ENCODE measurements around the gene CCZ1. TPM values are rescaled to one million over a fixed set of nuclear protein-coding genes. Genes with fewer than 3 reads are reported as not detected.
"Not testable (repeated sequence)": the region's sequence is repeated elsewhere in the genome, so short reads cannot be mapped to it uniquely, and the experiment has no call there.

The CCZ1 gene
- total RNA-seq, 2 experiments from 2014 or later = 87.2 to 95.6 TPM

DNA sequence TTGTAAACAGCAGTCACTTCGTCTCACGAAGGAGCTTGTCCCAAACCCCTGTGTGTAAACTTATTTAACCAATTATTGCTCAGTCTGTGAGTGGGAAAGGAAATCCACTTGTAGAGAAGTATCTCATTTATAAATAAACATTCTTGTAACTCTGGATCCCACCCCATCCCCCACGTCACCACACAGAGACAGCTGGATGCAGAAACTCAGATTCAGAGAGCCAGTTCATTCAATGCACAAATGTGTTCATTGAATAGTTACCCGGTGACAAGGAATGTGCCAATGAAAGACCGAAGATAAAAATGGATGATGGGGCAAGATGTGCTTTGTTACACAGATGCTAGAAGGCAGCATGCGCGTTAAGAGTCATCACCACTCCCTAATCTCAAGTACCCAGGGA lies 26.2 kb upstream of the CCZ1 start:
- Mint-ChIP-seq H3K9me3 (no peaks in the 10 kb centered on the region), H3K4me1 (ENCODE audit: low read depth) (no peaks in the 10 kb centered on the region), H3K4me3 (no peak overlapping the region), H3K27me3 (ENCODE audit: low read depth) (no peaks in the 10 kb centered on the region), H3K27ac (no peak overlapping the region), H3K36me3 (ENCODE audit: low read depth) (no peaks in the 10 kb centered on the region)
- intact Hi-C loops (cut with micrococcal nuclease) = no loop called here
- DNase-seq = no peak
- CTCF ChIA-PET = no interaction called here

DNA sequence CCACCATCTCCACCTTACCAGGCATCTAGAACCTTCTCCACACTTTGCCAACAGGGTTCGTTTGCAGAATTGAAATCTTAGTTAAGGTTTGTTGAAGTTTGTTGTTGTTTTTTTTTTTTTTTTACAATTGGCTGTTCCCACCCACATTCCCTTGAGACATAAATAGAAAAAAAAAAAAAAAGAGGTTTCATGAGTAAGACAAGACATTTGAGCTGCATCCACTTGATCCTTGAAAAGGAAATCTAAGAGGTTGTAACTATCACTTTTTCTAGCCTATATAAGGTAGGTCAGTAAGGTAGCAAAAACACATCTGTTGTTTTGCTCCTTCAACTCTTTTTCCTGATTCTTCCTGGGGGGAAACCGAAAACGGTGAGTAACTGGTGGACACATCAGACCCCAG lies 18.9 kb upstream of the CCZ1 start:
- H3K36me3 Mint-ChIP-seq (ENCODE audit: low read depth); H3K9me3 Mint-ChIP-seq; H3K4me3 Mint-ChIP-seq; H3K27ac Mint-ChIP-seq; H3K27me3 Mint-ChIP-seq (ENCODE audit: low read depth); DNase-seq; H3K4me1 Mint-ChIP-seq (ENCODE audit: low read depth); intact Hi-C loops (cut with micrococcal nuclease): not testable (repeated sequence)
- CTCF ChIA-PET = interaction anchor here (0.7 kb wide), 1 partner anchor 444 kb away, joined by 5 read pairs; no protein-coding TSS in a partner anchor

DNA sequence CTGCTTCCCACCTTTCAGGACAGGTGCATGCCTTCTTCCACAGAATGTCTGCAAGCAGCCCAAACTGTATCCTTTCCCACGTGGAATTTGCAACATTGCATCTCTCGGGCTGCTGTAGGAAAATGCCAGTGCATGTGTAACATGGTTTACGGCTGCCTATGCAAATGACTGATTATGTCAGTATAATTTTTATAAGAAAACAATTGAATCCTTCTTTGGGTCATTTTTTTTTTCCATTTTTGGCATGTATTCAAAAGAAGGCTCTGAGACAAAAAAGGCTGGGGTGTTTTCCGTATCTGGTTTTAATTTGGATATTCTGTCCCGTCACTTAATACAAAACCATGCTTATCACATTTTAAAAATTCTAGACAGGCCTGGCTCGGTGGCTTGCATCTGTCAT lies 18.4 kb upstream of the CCZ1 start:
- CTCF ChIA-PET = interaction anchor here (0.7 kb wide), 1 partner anchor 443 kb away, joined by 5 read pairs; no protein-coding TSS in a partner anchor

DNA sequence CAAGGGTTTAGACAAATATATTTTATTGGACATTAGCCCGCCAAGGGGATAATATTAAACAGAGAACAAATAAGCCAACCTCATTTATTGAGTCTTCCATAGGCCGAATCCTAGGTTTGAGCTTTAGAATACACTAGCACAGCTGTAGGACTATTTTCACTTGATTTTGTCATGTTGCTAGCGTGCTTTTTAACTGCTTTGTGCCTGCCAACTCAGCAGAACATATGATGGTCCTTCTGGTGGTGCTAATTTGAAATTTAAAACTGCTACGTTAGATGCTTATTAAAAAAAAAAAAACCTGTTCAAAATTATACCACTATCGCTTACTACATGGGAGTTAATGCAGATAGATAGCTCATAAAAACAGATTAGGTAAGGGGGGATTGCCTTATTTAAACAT lies 14.1 kb upstream of the CCZ1 start:
- H3K27me3 Mint-ChIP-seq (ENCODE audit: low read depth); H3K36me3 Mint-ChIP-seq (ENCODE audit: low read depth); H3K9me3 Mint-ChIP-seq; H3K27ac Mint-ChIP-seq; H3K4me3 Mint-ChIP-seq; H3K4me1 Mint-ChIP-seq (ENCODE audit: low read depth); DNase-seq; intact Hi-C loops (cut with micrococcal nuclease): not testable (repeated sequence)
- CTCF ChIA-PET = interaction anchor here (1.7 kb wide), 1 partner anchor 28 kb away, joined by 6 read pairs; no protein-coding TSS in a partner anchor

More for the DNA sequence above, 18.4 kb upstream of the CCZ1 start:
- H3K9me3 Mint-ChIP-seq; DNase-seq; H3K27me3 Mint-ChIP-seq (ENCODE audit: low read depth); intact Hi-C loops (cut with micrococcal nuclease); H3K36me3 Mint-ChIP-seq (ENCODE audit: low read depth); H3K4me1 Mint-ChIP-seq (ENCODE audit: low read depth); H3K4me3 Mint-ChIP-seq; H3K27ac Mint-ChIP-seq: not testable (repeated sequence)

DNA sequence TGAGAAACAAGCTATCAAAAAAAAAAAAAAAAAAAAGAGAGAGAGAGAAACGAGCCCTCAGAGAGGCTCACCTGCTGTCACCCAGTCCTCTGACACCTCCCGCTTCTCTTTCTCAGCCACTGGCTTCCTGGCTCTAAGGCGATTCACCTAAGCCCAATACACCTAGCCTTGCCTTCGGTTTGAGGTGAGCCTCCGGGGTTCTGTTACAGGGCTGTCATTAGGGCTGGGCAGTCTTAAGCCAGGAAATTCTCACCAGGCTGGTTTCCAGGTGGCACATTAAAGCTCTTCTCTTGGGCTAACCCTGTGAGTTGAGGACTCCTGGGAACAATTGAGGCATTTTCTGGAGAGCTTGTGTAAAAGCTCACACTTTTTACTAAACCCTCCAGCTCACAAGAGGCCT lies 10.5 kb upstream of the CCZ1 start:
- CTCF ChIA-PET; H3K4me3 Mint-ChIP-seq; intact Hi-C loops (cut with micrococcal nuclease); DNase-seq; H3K4me1 Mint-ChIP-seq (ENCODE audit: low read depth); H3K9me3 Mint-ChIP-seq; H3K27ac Mint-ChIP-seq; H3K27me3 Mint-ChIP-seq (ENCODE audit: low read depth); H3K36me3 Mint-ChIP-seq (ENCODE audit: low read depth): not testable (repeated sequence)

DNA sequence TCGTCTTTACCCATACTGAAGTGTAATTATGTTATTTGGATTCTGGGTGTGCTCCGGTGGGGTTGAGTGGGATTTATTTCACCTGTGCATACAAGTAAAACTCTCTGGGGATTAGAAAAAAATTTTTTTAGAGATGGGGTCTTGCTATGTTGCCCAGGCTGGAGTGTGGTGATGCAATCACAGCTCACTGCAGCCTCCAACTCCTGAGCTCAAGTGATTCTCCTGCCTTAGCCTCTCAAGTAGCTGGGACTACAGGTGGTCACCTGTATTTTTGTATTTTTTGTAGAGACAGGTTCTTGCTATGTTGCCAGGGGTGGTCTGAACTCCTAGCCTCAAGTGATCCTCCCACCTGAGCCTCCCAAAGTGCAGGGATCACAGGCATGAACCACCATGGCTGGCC lies 8.3 kb upstream of the CCZ1 start:
- H3K36me3 Mint-ChIP-seq (ENCODE audit: low read depth); H3K27ac Mint-ChIP-seq; H3K9me3 Mint-ChIP-seq; H3K4me1 Mint-ChIP-seq (ENCODE audit: low read depth); H3K4me3 Mint-ChIP-seq; H3K27me3 Mint-ChIP-seq (ENCODE audit: low read depth); CTCF ChIA-PET; DNase-seq: not testable (repeated sequence)
- intact Hi-C loops (cut with micrococcal nuclease) = loop anchor here (10.0 kb wide), 1 partner anchor 65 kb away; no protein-coding TSS in a partner anchor

DNA sequence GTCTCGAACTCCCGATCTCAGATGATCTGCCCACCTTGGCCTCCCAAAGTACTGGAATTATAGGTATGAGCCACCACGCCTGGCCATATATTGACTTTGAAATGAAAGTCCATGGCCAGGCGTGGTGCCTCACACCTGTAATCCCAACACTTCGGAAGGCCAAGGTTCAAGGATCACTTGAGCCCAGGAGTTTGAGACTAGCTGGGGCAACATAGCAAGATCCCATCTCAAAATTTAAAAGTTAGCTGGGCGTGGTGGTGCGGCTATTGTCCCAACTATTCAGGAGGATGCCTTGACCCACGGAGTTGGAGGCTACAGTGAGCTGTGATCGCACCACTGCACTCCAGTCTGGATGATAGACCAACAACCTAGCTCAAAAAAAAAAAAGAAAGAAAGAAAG lies 6.0 kb upstream of the CCZ1 start:
- Mint-ChIP-seq H3K9me3 (no peaks in the 10 kb centered on the region), H3K36me3 (ENCODE audit: low read depth) (no peaks in the 10 kb centered on the region), H3K27ac (no peak overlapping the region), H3K4me3 (no peak overlapping the region), H3K4me1 (ENCODE audit: low read depth) (no peaks in the 10 kb centered on the region), H3K27me3 (ENCODE audit: low read depth) (no peaks in the 10 kb centered on the region)
- intact Hi-C loops (cut with micrococcal nuclease) = loop anchor here (10.0 kb wide), 1 partner anchor 68 kb away; no protein-coding TSS in a partner anchor
- DNase-seq = no peak
- CTCF ChIA-PET = no interaction called here

DNA sequence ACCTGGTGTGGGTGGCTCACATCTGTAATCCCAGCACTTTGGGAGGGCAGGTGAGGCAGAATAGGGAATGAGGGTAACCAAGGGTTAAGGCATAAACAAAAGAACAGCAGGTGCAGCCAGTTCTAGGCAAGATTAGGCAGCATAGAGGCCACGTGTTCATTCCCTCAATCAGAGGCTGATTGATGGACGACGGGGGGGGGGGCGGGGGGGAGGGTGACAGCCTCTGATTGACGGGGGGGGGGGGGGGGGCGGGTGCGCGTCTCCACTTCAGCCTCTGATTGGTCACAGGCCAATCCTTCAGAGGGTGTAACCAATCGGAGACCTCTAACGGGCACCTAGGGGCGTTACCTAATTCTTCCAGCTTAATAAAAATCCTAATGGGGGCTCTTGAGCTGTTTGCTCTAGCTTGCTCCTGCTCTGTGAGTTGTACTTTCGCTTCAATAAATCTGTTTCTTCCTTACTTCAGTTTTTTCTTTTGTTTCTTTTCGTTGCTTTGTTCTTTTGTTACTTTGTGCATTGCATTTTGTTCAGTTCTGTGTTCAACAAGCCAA lies 1.1 kb upstream of the CCZ1 start:
- H3K27me3 Mint-ChIP-seq (ENCODE audit: low read depth); H3K36me3 Mint-ChIP-seq (ENCODE audit: low read depth); DNase-seq; H3K4me1 Mint-ChIP-seq (ENCODE audit: low read depth); H3K9me3 Mint-ChIP-seq: not testable (repeated sequence)
- CTCF ChIA-PET = interaction anchor here (0.6 to 1.2 kb wide), 3 partner anchors 41 to 111 kb away, joined by 3 read pairs; no protein-coding TSS in a partner anchor
- intact Hi-C loops (cut with micrococcal nuclease) = loop anchor here (10.0 kb wide), 1 partner anchor 73 kb away; no protein-coding TSS in a partner anchor
- Mint-ChIP-seq H3K27ac (peak overlapping the region; percentile 68), H3K4me3 (peak overlapping the region; percentile 68)

DNA sequence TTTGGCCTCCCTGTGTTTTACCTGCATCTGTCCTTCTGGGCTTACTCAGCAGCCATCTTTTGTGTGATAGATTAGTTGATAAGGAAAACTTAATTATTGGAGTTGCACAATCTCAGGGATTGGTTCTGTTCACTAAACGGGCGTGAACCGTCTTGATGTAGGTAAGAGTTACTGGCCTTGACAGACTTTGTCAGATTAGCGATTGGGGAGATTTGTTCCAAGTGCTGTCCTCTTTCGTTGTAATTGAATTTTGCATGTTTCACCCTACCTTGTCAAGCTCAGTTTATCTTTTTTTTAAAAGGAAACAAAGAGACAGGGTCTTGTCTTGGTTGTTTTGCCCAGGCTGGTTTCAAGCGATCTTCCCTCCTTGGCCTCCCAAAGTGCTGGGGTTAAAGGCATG lies 4.5 kb downstream of the CCZ1 start:
- H3K27ac Mint-ChIP-seq; H3K9me3 Mint-ChIP-seq; H3K36me3 Mint-ChIP-seq (ENCODE audit: low read depth); DNase-seq; H3K4me1 Mint-ChIP-seq (ENCODE audit: low read depth); H3K4me3 Mint-ChIP-seq; intact Hi-C loops (cut with micrococcal nuclease); CTCF ChIA-PET; H3K27me3 Mint-ChIP-seq (ENCODE audit: low read depth): not testable (repeated sequence)

DNA sequence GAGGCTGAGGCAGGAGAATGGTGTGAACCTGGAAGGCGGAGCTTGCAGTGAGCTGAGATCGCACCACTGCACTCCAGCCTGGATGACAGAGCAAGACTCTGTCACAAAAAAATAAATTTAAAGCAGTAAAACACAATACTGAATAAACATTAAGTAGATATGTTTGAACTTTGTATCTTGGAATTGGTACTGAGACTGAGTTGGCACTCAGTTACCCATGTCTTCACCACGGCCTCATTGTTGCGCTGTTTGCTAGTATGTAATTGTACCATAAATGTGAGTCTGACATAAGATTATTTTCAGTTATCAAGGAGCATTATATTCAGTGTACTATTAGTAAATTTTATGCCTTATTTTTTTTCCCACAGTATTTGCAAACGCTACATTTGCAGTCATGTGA lies 6.2 kb downstream of the CCZ1 start:
- H3K36me3 Mint-ChIP-seq (ENCODE audit: low read depth); H3K27ac Mint-ChIP-seq; H3K4me3 Mint-ChIP-seq; DNase-seq; CTCF ChIA-PET; H3K9me3 Mint-ChIP-seq; H3K4me1 Mint-ChIP-seq (ENCODE audit: low read depth); intact Hi-C loops (cut with micrococcal nuclease); H3K27me3 Mint-ChIP-seq (ENCODE audit: low read depth): not testable (repeated sequence)

DNA sequence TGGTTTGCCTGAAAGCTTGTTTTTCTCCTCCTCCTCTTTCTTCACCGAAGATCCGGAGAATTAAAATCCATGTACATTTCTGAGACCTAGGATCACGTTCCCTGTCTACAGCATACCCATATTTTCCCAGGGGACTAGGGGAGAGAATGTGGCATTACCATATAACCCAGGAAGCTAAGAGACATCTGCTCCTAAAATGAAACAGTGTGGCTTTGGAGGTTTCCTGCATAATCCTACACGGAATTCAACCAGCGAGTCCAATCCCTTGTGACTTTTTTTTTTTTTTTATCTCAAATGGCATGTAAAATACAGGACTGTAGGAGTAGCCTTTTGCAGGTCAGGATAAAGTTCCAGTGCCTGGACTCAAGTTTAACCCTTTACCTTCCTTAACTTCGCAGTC lies 10.3 kb downstream of the CCZ1 start:
- H3K36me3 Mint-ChIP-seq (ENCODE audit: low read depth) = peaks cover 14% of the 10 kb centered on the region
- DNase-seq; H3K4me1 Mint-ChIP-seq (ENCODE audit: low read depth); intact Hi-C loops (cut with micrococcal nuclease); H3K9me3 Mint-ChIP-seq; H3K4me3 Mint-ChIP-seq; H3K27me3 Mint-ChIP-seq (ENCODE audit: low read depth); H3K27ac Mint-ChIP-seq: not testable (repeated sequence)
- CTCF ChIA-PET = interaction anchor here (0.7 kb wide), 1 partner anchor 88 kb away, joined by 3 read pairs; no protein-coding TSS in a partner anchor

DNA sequence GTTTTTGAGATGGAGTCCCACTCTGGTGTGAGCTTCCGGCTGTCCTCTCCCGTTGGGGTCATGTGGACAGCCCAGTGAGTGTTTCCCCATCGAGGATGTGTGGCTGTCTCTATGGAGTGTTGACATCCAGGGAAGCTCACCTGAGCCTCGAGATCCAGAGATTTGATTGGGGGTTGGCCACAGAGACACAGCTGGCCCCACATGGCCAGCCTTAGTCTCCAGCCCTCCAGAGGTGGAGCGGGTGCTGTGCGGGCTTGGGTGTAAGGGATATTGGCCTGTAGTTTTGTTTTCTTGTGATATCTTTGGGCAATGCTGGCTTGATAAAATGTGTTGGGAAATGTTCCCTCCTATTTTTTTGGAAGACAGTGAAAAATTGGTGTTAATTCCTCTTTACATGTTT lies 18.0 kb downstream of the CCZ1 start:
- H3K4me1 Mint-ChIP-seq (ENCODE audit: low read depth); H3K4me3 Mint-ChIP-seq; intact Hi-C loops (cut with micrococcal nuclease): not testable (repeated sequence)

DNA sequence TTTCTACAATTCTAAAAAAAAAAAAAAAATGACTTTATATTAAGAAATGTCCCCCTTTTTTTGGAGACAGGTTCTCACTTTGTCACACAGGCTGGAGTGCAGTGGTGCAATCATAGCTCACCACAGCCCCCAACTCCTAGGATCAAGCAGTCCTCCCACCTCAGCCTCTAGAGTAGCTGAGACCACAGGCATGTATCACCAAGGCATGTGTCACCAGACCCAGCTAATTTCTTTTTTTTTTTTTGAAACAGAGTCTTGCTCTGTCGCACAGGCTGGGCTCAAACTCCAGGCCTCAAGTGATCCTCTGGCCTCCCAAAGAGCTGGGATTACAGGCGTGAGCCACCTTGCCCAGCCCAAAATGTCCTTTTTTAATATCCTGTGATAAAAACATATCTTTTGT lies 25.6 kb downstream of the CCZ1 start:
- H3K4me1 Mint-ChIP-seq (ENCODE audit: low read depth); H3K9me3 Mint-ChIP-seq; CTCF ChIA-PET; H3K27me3 Mint-ChIP-seq (ENCODE audit: low read depth); H3K4me3 Mint-ChIP-seq; intact Hi-C loops (cut with micrococcal nuclease); DNase-seq; H3K36me3 Mint-ChIP-seq (ENCODE audit: low read depth); H3K27ac Mint-ChIP-seq: not testable (repeated sequence)

More for the DNA sequence above, 18.0 kb downstream of the CCZ1 start:
- H3K9me3 Mint-ChIP-seq; H3K27ac Mint-ChIP-seq; CTCF ChIA-PET; H3K27me3 Mint-ChIP-seq (ENCODE audit: low read depth); H3K36me3 Mint-ChIP-seq (ENCODE audit: low read depth); DNase-seq: not testable (repeated sequence)
